ENCODE measurements around the gene CFAP74. TPM values are rescaled to one million over a fixed set of nuclear protein-coding genes. Genes with fewer than 3 reads are reported as not detected.

Gene CFAP74
- total RNA-seq, 4 donors from 2014 or later: not detected

- in situ Hi-C loops (cut with MboI; ENCODE audit: low pct_ligation_motif_present in 1 of 4, low pct_unique_long_range_greater_than_20kb in 1 of 4, low sequenced_read_pairs in 3 of 4): no loop called here
- Histone ChIP-seq H3K4me3 (no peak overlapping the region), H3K27ac (no peak overlapping the region), H3K4me1 (peaks cover 0 to under 1% (median 0%) of the 10 kb centered on the region in 4 donors), H3K36me3 (no peaks in the 10 kb centered on the region), H3K9me3 (no peaks in the 10 kb centered on the region), H3K27me3 (peaks cover 51% of the 10 kb centered on the region)
- WGBS, 2 donors (ENCODE audit: low coverage in 1 of 2): 83% methylated on average over 9 of the region's 18 CpGs; no CpG with 5 or more reads in 1 of the 2 donors
- intact Hi-C loops (cut with DNase I; ENCODE audit: low total_unique reads): loop anchor here (10.0 kb wide), 1 partner anchor 70 kb away; no protein-coding TSS in a partner anchor
- no peak for TF ChIP-seq CTCF (IDR thresholded peaks at IDR 0.05)
- DNase-seq: no peak
These were observed 21.3 kb upstream of the CFAP74 start for GRCh38 chr1:2024887-2025286.

GRCh38 chr1:2024451-2024850, 20.9 kb upstream of the CFAP74 start:
- no peak for TF ChIP-seq CTCF (IDR thresholded peaks at IDR 0.05)
- TF ChIP-seq POLR2A (IDR thresholded peaks at IDR 0.05): no peak
- TF ChIP-seq POLR2AphosphoS5 (IDR thresholded peaks at IDR 0.05): no peak
- TF ChIP-seq EP300 (IDR thresholded peaks at IDR 0.05; ENCODE audit: low read depth): no peak
- peaks cover 0 to 5% (median 4%) of the 10 kb centered on the region in 4 donors for H3K4me1 ChIP-seq
- no peaks in the 10 kb centered on the region for H3K9me3 ChIP-seq
- H3K27ac ChIP-seq: no peak overlapping the region
- in situ Hi-C loops (cut with MboI; ENCODE audit: low pct_ligation_motif_present in 1 of 4, low pct_unique_long_range_greater_than_20kb in 1 of 4, low sequenced_read_pairs in 3 of 4): no loop called here
- intact Hi-C loops (cut with DNase I; ENCODE audit: low total_unique reads): loop anchor here (10.0 kb wide), 1 partner anchor 70 kb away; no protein-coding TSS in a partner anchor
- WGBS, 2 donors (ENCODE audit: low coverage in 1 of 2): 94% methylated on average over 8 of the region's 10 CpGs; no CpG with 5 or more reads in 1 of the 2 donors
- H3K27me3 ChIP-seq: peaks cover 55% of the 10 kb centered on the region
- no peaks in the 10 kb centered on the region for H3K36me3 ChIP-seq
- H3K4me3 ChIP-seq: no peak overlapping the region
- no peak for DNase-seq

- no peaks in the 10 kb centered on the region for H3K9me3 ChIP-seq
- peaks cover 66% of the 10 kb centered on the region for H3K27me3 ChIP-seq
- in situ Hi-C loops (cut with MboI; ENCODE audit: low pct_ligation_motif_present in 1 of 4, low pct_unique_long_range_greater_than_20kb in 1 of 4, low sequenced_read_pairs in 3 of 4): no loop called here
These were observed 19.6 kb upstream of the CFAP74 start for GRCh38 chr1:2023187-2023586.

More at GRCh38 chr1:2023187-2023586, 19.6 kb upstream of the CFAP74 start:
- H3K4me1 ChIP-seq: peaks cover 0 to 7% (median 4%) of the 10 kb centered on the region in 4 donors
- no peak for DNase-seq
- TF ChIP-seq EP300 (IDR thresholded peaks at IDR 0.05; ENCODE audit: low read depth) (no peak), POLR2AphosphoS5 (IDR thresholded peaks at IDR 0.05) (no peak), CTCF (IDR thresholded peaks at IDR 0.05) (no peak), POLR2A (IDR thresholded peaks at IDR 0.05) (no peak)
- H3K27ac ChIP-seq: no peak overlapping the region
- intact Hi-C loops (cut with DNase I; ENCODE audit: low total_unique reads): loop anchor here (10.0 kb wide), 1 partner anchor 68 kb away; no protein-coding TSS in a partner anchor
- 67% methylated on average over 9 of the region's 9 CpGs; no CpG with 5 or more reads in 1 of the 2 donors for WGBS, 2 donors (ENCODE audit: low coverage in 1 of 2)
- H3K4me3 ChIP-seq: no peak overlapping the region
- H3K36me3 ChIP-seq: no peaks in the 10 kb centered on the region

Data from transverse colon (tissue), 4 donors.